ENCODE measurements around the gene MATN1.

The MATN1 gene

DNA sequence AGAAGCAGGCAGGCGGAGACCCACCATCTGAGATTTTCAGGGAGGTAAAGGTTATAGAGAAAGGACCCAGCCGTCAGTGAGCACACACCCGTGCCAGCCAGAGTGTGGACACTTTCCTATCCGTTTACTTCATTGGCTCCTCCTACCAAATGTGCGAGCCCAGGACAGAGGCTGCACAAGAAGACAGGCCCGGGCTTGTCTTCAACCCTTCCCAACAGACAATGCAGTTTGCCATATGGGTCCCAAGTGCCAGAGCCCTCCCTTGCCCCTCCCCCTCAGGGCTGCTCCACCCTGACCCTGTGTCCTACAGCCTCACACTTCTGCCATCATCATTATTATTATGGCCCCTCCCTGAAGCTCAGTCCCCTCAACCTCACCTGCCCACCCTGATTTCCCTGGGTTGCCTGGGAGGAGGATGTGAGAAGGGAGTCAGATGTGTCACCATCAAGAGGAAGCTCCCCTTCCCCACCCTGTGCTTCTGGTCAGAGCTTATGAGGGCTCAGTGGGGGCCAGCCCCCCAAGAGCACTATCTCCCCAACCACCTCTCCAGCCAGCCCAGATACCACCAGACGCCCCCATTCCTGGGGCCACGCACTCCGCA is 24.8 kb upstream of the MATN1 start:
- peak overlapping the region; percentile 53 for H3K27ac ChIP-seq (ENCODE audit: poor library complexity, severe bottlenecking)
- H3K4me1 ChIP-seq (ENCODE audit: insufficient read depth, poor library complexity, severe bottlenecking): peaks cover 18% of the 10 kb centered on the region
- TF ChIP-seq, protein P1, sequence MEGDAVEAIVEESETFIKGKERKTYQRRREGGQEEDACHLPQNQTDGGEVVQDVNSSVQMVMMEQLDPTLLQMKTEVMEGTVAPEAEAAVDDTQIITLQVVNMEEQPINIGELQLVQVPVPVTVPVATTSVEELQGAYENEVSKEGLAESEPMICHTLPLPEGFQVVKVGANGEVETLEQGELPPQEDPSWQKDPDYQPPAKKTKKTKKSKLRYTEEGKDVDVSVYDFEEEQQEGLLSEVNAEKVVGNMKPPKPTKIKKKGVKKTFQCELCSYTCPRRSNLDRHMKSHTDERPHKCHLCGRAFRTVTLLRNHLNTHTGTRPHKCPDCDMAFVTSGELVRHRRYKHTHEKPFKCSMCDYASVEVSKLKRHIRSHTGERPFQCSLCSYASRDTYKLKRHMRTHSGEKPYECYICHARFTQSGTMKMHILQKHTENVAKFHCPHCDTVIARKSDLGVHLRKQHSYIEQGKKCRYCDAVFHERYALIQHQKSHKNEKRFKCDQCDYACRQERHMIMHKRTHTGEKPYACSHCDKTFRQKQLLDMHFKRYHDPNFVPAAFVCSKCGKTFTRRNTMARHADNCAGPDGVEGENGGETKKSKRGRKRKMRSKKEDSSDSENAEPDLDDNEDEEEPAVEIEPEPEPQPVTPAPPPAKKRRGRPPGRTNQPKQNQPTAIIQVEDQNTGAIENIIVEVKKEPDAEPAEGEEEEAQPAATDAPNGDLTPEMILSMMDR (IDR thresholded peaks at IDR 0.05; ENCODE audit: poor library complexity, severe bottlenecking): no peak
- DNase-seq (ENCODE audit: low spot score) (peak; percentile 81), ATAC-seq (ENCODE audit: low read depth) (peak; percentile 89)
- H3K36me3 ChIP-seq (ENCODE audit: low read depth): no peaks in the 10 kb centered on the region
- no peaks in the 10 kb centered on the region for H3K9me3 ChIP-seq (ENCODE audit: severe bottlenecking)
- H3K4me3 ChIP-seq (ENCODE audit: severe bottlenecking): no peak overlapping the region
- H3K27me3 ChIP-seq (ENCODE audit: insufficient read depth, poor library complexity, severe bottlenecking): no peaks in the 10 kb centered on the region

- Histone ChIP-seq H3K4me1 (ENCODE audit: insufficient read depth, poor library complexity, severe bottlenecking) (peaks cover 20% of the 10 kb centered on the region), H3K9me3 (ENCODE audit: severe bottlenecking) (no peaks in the 10 kb centered on the region), H3K36me3 (ENCODE audit: low read depth) (no peaks in the 10 kb centered on the region), H3K27me3 (ENCODE audit: insufficient read depth, poor library complexity, severe bottlenecking) (no peaks in the 10 kb centered on the region), H3K27ac (ENCODE audit: poor library complexity, severe bottlenecking) (peak overlapping the region; percentile 53), H3K4me3 (ENCODE audit: severe bottlenecking) (no peak overlapping the region)
- TF ChIP-seq, protein P1 (IDR thresholded peaks at IDR 0.05; ENCODE audit: poor library complexity, severe bottlenecking): no peak
- DNase-seq (ENCODE audit: low spot score) (no peak), ATAC-seq (ENCODE audit: low read depth) (no peak)
Observed at GRCh38 chr1:30747033-30748008, 23.9 kb upstream of the MATN1 start.

DNA sequence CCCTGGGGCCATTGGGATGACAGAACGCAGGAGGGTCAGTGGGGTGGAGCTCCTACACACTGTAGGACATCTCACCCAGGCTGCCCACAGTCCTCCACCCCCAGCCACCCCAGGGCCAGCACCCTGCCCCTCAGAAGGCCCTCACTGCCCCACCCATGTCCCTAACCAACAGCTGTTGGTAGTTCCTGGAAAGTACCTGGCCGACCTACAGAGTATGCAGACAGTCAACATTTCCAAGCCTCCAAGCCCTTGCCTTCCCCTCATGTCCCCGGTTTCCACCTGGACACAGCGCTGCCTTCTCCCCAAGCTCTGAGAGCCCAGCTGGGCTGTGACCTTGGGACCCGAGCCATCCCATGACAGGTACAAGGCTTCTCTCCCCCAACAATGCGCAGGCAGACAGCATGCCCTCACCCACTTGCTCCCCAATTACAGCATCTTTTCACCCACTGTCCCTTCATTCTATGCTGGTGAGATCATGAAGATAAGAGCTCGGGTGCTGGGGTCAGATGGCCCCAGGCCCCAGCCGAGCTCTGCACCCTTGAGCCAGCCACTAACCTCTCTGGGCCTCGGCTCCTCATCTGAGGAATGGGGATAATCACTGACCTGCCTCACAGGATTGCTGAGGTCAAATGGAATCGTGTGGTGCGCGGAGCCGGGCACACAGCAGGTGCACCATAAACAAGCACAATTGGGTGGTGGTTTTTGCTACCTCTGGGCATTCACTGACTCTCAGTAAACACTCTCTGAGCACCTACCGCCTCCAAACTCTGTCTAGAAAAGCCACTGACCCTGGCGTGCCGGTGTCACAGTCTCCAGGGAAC is 23.0 kb upstream of the MATN1 start:
- no peak overlapping the region for H3K4me3 ChIP-seq (ENCODE audit: severe bottlenecking)
- DNase-seq (ENCODE audit: low spot score) (no peak), ATAC-seq (ENCODE audit: low read depth) (no peak)
- no peaks in the 10 kb centered on the region for H3K27me3 ChIP-seq (ENCODE audit: insufficient read depth, poor library complexity, severe bottlenecking)
- TF ChIP-seq, protein P1 (IDR thresholded peaks at IDR 0.05; ENCODE audit: poor library complexity, severe bottlenecking): no peak
- no peaks in the 10 kb centered on the region for H3K9me3 ChIP-seq (ENCODE audit: severe bottlenecking)
- peaks cover 20% of the 10 kb centered on the region for H3K4me1 ChIP-seq (ENCODE audit: insufficient read depth, poor library complexity, severe bottlenecking)
- no peak overlapping the region for H3K27ac ChIP-seq (ENCODE audit: poor library complexity, severe bottlenecking)
- H3K36me3 ChIP-seq (ENCODE audit: low read depth): no peaks in the 10 kb centered on the region

DNA sequence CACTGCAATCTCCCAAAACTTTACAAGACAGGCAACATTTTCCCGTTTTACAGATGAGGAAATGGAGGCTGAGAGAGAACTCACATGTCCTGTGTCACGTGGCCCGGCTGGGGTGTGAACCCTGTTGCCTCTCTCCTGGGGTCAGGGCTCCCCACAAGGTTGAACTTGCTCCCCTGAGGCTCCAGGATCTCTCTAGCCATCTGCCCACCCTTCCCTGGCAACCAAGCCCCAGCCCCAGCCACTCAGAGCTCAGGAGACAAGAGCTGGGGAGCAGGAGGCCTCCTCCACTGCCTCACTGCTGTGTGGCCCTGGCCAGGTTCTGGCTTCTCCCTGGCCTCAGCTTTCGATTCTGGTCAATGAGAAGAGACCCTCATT is 22.4 kb upstream of the MATN1 start:
- ATAC-seq (ENCODE audit: low read depth): no peak
- Histone ChIP-seq H3K36me3 (ENCODE audit: low read depth) (no peaks in the 10 kb centered on the region), H3K4me3 (ENCODE audit: severe bottlenecking) (no peak overlapping the region), H3K4me1 (ENCODE audit: insufficient read depth, poor library complexity, severe bottlenecking) (peaks cover 26% of the 10 kb centered on the region), H3K27ac (ENCODE audit: poor library complexity, severe bottlenecking) (no peak overlapping the region), H3K27me3 (ENCODE audit: insufficient read depth, poor library complexity, severe bottlenecking) (no peaks in the 10 kb centered on the region), H3K9me3 (ENCODE audit: severe bottlenecking) (no peaks in the 10 kb centered on the region)
- TF ChIP-seq, protein P1 (IDR thresholded peaks at IDR 0.05; ENCODE audit: poor library complexity, severe bottlenecking): no peak
- DNase-seq (ENCODE audit: low spot score): no peak

Measured in RWPE2 (cell line).